GM18868 (cell line): ENCODE results near the gene NRROS.
A peak's percentile ranks its signal among the peaks of the same experiment; 100 is the strongest.
"Not testable (repeated sequence)": the region's sequence is repeated elsewhere in the genome, so short reads cannot be mapped to it uniquely, and the experiment has no call there.

Source experiments
- ATAC-seq: cut with Tn5 transposase; IDR thresholded peaks from one replicate; pipeline ENCODE4 v1.9.1; 2021; ENCODE audit warnings: mild to moderate bottlenecking, moderate library complexity; ENCODE audit not compliant: unreplicated experiment

Gene NRROS

GRCh38 chr3:196639483-196640296 lies at the start of gene NRROS:
TSS of gene NRROS (plus strand) at chr3:196639694. CDS start at chr3:196654540, 14,846 bp downstream.
- peak; percentile 34 for ATAC-seq

- ATAC-seq = no peak
Measured at GRCh38 chr3:196590279-196590678, 49.2 kb upstream of the NRROS start.

GRCh38 chr3:196596355-196596754 lies 43.1 kb upstream of the NRROS start:
- ATAC-seq = no peak

- ATAC-seq = not testable (repeated sequence)
Measured at GRCh38 chr3:196597971-196598733, 41.3 kb upstream of the NRROS start.

- ATAC-seq = no peak
Measured at GRCh38 chr3:196599734-196600128, 39.8 kb upstream of the NRROS start.

GRCh38 chr3:196600359-196600758 lies 39.1 kb upstream of the NRROS start:
- no peak for ATAC-seq

- no peak for ATAC-seq
Measured at GRCh38 chr3:196602673-196603072, 36.8 kb upstream of the NRROS start.

- no peak for ATAC-seq
Measured at GRCh38 chr3:196603683-196604082, 35.8 kb upstream of the NRROS start.

GRCh38 chr3:196604548-196604947 lies 34.9 kb upstream of the NRROS start:
- no peak for ATAC-seq

GRCh38 chr3:196608693-196609092 lies 30.8 kb upstream of the NRROS start:
- no peak for ATAC-seq

- ATAC-seq = peak; percentile 77
Measured at GRCh38 chr3:196609343-196609775, 30.1 kb upstream of the NRROS start.

- no peak for ATAC-seq
Measured at GRCh38 chr3:196609805-196610515, 29.5 kb upstream of the NRROS start.

- no peak for ATAC-seq
Measured at GRCh38 chr3:196611761-196612483, 27.6 kb upstream of the NRROS start.

GRCh38 chr3:196615234-196615633 lies 24.3 kb upstream of the NRROS start:
- ATAC-seq = not testable (repeated sequence)

GRCh38 chr3:196617256-196617655 lies 22.2 kb upstream of the NRROS start:
- ATAC-seq = no peak

- no peak for ATAC-seq
Measured at GRCh38 chr3:196619223-196619622, 20.3 kb upstream of the NRROS start.

GRCh38 chr3:196619627-196620026 lies 19.9 kb upstream of the NRROS start:
- ATAC-seq = not testable (repeated sequence)

GRCh38 chr3:196620161-196620604 lies 19.3 kb upstream of the NRROS start:
- peak; percentile 60 for ATAC-seq

GRCh38 chr3:196620684-196621083 lies 18.8 kb upstream of the NRROS start:
- ATAC-seq = no peak

GRCh38 chr3:196621611-196622010 lies 17.9 kb upstream of the NRROS start:
- ATAC-seq = no peak
